Cardiac septum (tissue), 1 donor: ENCODE data around the gene TSHZ2. TPM values are rescaled to one million over a fixed set of nuclear protein-coding genes. Genes with fewer than 3 reads are reported as not detected.

Experiments
- DNase-seq: peaks from one replicate; pipeline ENCODE4 v3.0.0-alpha.2; 2020; ENCODE audit warnings: low spot score
- intact Hi-C: fragments of 100-400 bp; cut with DNase I; formaldehyde crosslinking; loops from one replicate; pipeline ENCODE4 v1.14.0; 2022
- total RNA-seq: library from RNA; stranded (reverse); fragmentation: NEBNext Ultra II Directional; extraction: Animal tissue kit (Norgen Biotek cat#: 25700); gene quantifications from one replicate; pipeline ENCODE4 v1.2.1, GENCODE V29; 2021
- donor health status: DM: no; HTN: no; CAD: no.

The TSHZ2 gene
- total RNA-seq, 1 donor from 2014 or later: 7.5 TPM

- intact Hi-C loops: no loop called here
- DNase-seq: no peak
Observed at GRCh38 chr20:53098621-53099020, 126.5 kb downstream of the TSHZ2 start.

GRCh38 chr20:53099856-53100255 is 127.7 kb downstream of the TSHZ2 start:
- intact Hi-C loops: no loop called here
- no peak for DNase-seq

- intact Hi-C loops: no loop called here
Observed at GRCh38 chr20:53100476-53100911, 128.3 kb downstream of the TSHZ2 start.

GRCh38 chr20:53101992-53102760 is 130.0 kb downstream of the TSHZ2 start:
- intact Hi-C loops: no loop called here
- DNase-seq: no peak

More at GRCh38 chr20:53100476-53100911, 128.3 kb downstream of the TSHZ2 start:
- no peak for DNase-seq

- intact Hi-C loops: no loop called here
- DNase-seq: no peak
Observed at GRCh38 chr20:53103124-53103523, 131.0 kb downstream of the TSHZ2 start.

- intact Hi-C loops: no loop called here
- DNase-seq: no peak
Observed at GRCh38 chr20:53104884-53105283, 132.7 kb downstream of the TSHZ2 start.

- intact Hi-C loops: no loop called here
- DNase-seq: no peak
Observed at GRCh38 chr20:53116733-53117132, 144.6 kb downstream of the TSHZ2 start.

GRCh38 chr20:53122853-53123252 is 150.7 kb downstream of the TSHZ2 start:
- no peak for DNase-seq
- intact Hi-C loops: no loop called here

GRCh38 chr20:53124075-53124551 is 152.0 kb downstream of the TSHZ2 start:
- intact Hi-C loops: no loop called here
- no peak for DNase-seq

- intact Hi-C loops: no loop called here
- no peak for DNase-seq
Observed at GRCh38 chr20:53124803-53125202, 152.6 kb downstream of the TSHZ2 start.

- no peak for DNase-seq
- intact Hi-C loops: no loop called here
Observed at GRCh38 chr20:53126185-53126584, 154.0 kb downstream of the TSHZ2 start.

GRCh38 chr20:53127027-53127426 is 154.9 kb downstream of the TSHZ2 start:
- intact Hi-C loops: no loop called here
- DNase-seq: no peak

- intact Hi-C loops: no loop called here
- DNase-seq: no peak
Observed at GRCh38 chr20:53128004-53128403, 155.8 kb downstream of the TSHZ2 start.

GRCh38 chr20:53129563-53129962 is 157.4 kb downstream of the TSHZ2 start:
- intact Hi-C loops: no loop called here
- no peak for DNase-seq

GRCh38 chr20:53130795-53131194 is 158.6 kb downstream of the TSHZ2 start:
- no peak for DNase-seq
- intact Hi-C loops: no loop called here

GRCh38 chr20:53133125-53133524 is 161.0 kb downstream of the TSHZ2 start:
- DNase-seq: no peak
- intact Hi-C loops: no loop called here

- intact Hi-C loops: no loop called here
- no peak for DNase-seq
Observed at GRCh38 chr20:53133628-53134027, 161.5 kb downstream of the TSHZ2 start.

GRCh38 chr20:53136473-53136872 is 164.3 kb downstream of the TSHZ2 start:
- intact Hi-C loops: no loop called here
- DNase-seq: no peak

GRCh38 chr20:53138454-53139262 is 166.5 kb downstream of the TSHZ2 start:
- DNase-seq: no peak
- intact Hi-C loops: no loop called here

GRCh38 chr20:53141201-53142050 is 169.3 kb downstream of the TSHZ2 start:
- DNase-seq: no peak
- intact Hi-C loops: no loop called here
